ENCODE results near the gene ESAM. TPM values are rescaled to one million over a fixed set of nuclear protein-coding genes. Genes with fewer than 3 reads are reported as not detected.
A peak's percentile ranks its signal among the peaks of the same experiment; 100 is the strongest.

The ESAM gene
- polyA plus RNA-seq, 1 of the 3 experiments (the other 2 are of a cell fraction) = 1.3 TPM

DNA sequence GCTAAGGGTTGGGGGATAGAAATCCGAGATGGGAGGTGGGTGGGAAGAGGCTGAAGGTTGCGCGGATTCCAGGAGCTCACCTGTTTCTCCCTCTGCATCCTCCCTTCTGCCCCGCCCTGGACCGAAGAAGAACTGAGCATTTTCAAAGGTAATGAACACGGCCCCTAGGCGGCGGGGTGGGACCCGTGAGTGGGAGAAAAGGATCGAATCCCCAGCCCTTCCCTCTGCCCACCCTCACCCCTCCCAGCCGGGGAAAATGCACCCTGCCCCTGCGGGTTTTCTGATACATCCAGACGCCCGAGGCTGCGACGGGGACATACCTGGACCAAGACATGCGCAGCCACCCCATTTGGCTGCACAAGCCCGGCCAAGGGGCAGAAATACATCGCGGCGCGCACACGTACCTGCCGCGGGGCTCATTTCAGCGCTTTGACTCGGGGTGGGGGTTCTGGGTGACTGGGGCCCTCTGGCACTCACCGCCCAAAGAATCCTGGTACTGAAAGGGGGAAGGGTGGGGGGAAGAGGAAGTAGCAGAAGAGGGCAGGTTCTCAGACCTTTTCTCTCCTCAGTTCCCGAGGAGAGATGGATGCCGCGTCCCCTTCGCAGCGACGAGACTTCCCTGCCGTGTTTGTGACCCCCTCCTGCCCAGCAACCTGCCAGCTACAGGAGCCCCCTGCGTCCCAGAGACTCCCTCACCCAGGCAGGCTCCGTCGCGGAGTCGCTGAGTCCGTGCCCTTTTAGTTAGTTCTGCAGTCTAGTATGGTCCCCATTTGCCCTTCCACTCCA lies 16.1 kb downstream of the ESAM start:
- ChIA-PET CTCF (interaction anchor here (0.9 to 4.8 kb wide), 10 partner anchors 9 to 102 kb away, joined by 3 to 28 read pairs (median 4); partner anchors contain the start of genes ESAM and MSANTD2), POLR2A (no interaction called here)
- no peak overlapping the region for H3K9ac ChIP-seq
- no peaks in the 10 kb centered on the region; a peak in 1 of 4 replicates for H3K4me1 ChIP-seq (ENCODE audit: control insufficient read depth in 1 of 2, insufficient read depth in 2 of 2, low read depth in 1 of 2, low read length in 1 of 2)
- H3K27me3 ChIP-seq (ENCODE audit: insufficient read depth) = no peaks in the 10 kb centered on the region
- no peak overlapping the region for H2AFZ ChIP-seq (ENCODE audit: low read depth)
- no peak for DNase-seq
- WGBS (ENCODE audit: low lambda C conversion rate) = 55% methylated on average over 15 of the region's 41 CpGs
- H3K4me3 ChIP-seq (ENCODE audit: low read depth in 2 of 2, low read length in 1 of 2) = peak overlapping the region in 1 of 2 experiments; percentile 3; a peak in 1 of 4 replicates
- TF ChIP-seq MAX (IDR thresholded peaks at IDR 0.05; ENCODE audit: low read depth) = no peak
- TF ChIP-seq GABPA (IDR thresholded peaks at IDR 0.05; ENCODE audit: low read depth) = no peak
- H3K9me2 ChIP-seq = no peaks in the 10 kb centered on the region
- H3F3A ChIP-seq (replicated peaks; ENCODE audit: insufficient read depth) = peaks cover 3% of the 10 kb centered on the region
- H3K36me3 ChIP-seq (replicated peaks in 1 of 2; ENCODE audit: control insufficient read depth in 1 of 2, insufficient read depth in 2 of 2, low read length in 1 of 2) = no peaks in the 10 kb centered on the region
- H3K79me2 ChIP-seq (ENCODE audit: insufficient read depth) = no peaks in the 10 kb centered on the region
- no peaks in the 10 kb centered on the region for H4K20me1 ChIP-seq (ENCODE audit: insufficient read depth)
- no peak overlapping the region for H3K4me2 ChIP-seq
- no peaks in the 10 kb centered on the region for H3K9me3 ChIP-seq
- no peak overlapping the region for H3K27ac ChIP-seq (ENCODE audit: low read depth in 2 of 2, low read length in 1 of 2)

- CTCF ChIA-PET = interaction anchor here (0.9 to 4.8 kb wide), 8 partner anchors 13 to 76 kb away, joined by 3 to 28 read pairs (median 4); partner anchors contain the start of genes ESAM and MSANTD2
- H3K4me2 ChIP-seq = no peak overlapping the region
Measured at GRCh38 chr11:124745270-124745834, 16.7 kb downstream of the ESAM start.

More at GRCh38 chr11:124745270-124745834, 16.7 kb downstream of the ESAM start:
- Histone ChIP-seq H3K9me3 (no peaks in the 10 kb centered on the region), H3K27me3 (ENCODE audit: insufficient read depth) (no peaks in the 10 kb centered on the region), H3K9me2 (no peaks in the 10 kb centered on the region), H3K36me3 (replicated peaks in 1 of 2; ENCODE audit: control insufficient read depth in 1 of 2, insufficient read depth in 2 of 2, low read length in 1 of 2) (no peaks in the 10 kb centered on the region), H3F3A (replicated peaks; ENCODE audit: insufficient read depth) (peaks cover 3% of the 10 kb centered on the region), H3K4me3 (ENCODE audit: low read depth in 2 of 2, low read length in 1 of 2) (no peak overlapping the region), H3K27ac (ENCODE audit: low read depth in 2 of 2, low read length in 1 of 2) (no peak overlapping the region), H3K9ac (no peak overlapping the region), H3K79me2 (ENCODE audit: insufficient read depth) (no peaks in the 10 kb centered on the region), H2AFZ (ENCODE audit: low read depth) (no peak overlapping the region), H4K20me1 (ENCODE audit: insufficient read depth) (no peaks in the 10 kb centered on the region), H3K4me1 (ENCODE audit: control insufficient read depth in 1 of 2, insufficient read depth in 2 of 2, low read depth in 1 of 2, low read length in 1 of 2) (peaks cover 0 to 4% of the 10 kb centered on the region in 2 experiments; a peak in 2 of 4 replicates)
- WGBS (ENCODE audit: low lambda C conversion rate) = 80% methylated on average over 44 of the region's 44 CpGs
- POLR2A ChIA-PET = no interaction called here
- DNase-seq = no peak
- no peak for TF ChIP-seq NFIC (IDR thresholded peaks at IDR 0.05; ENCODE audit: borderline replicate concordance)
- TF ChIP-seq, protein P1, sequence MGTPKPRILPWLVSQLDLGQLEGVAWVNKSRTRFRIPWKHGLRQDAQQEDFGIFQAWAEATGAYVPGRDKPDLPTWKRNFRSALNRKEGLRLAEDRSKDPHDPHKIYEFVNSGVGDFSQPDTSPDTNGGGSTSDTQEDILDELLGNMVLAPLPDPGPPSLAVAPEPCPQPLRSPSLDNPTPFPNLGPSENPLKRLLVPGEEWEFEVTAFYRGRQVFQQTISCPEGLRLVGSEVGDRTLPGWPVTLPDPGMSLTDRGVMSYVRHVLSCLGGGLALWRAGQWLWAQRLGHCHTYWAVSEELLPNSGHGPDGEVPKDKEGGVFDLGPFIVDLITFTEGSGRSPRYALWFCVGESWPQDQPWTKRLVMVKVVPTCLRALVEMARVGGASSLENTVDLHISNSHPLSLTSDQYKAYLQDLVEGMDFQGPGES (IDR thresholded peaks at IDR 0.05; ENCODE audit: low read depth, low read length) = no peak
- no peak for TF ChIP-seq NRF1 (IDR thresholded peaks at IDR 0.05; ENCODE audit: low read depth, low read length)
- TF ChIP-seq RAD21 (IDR thresholded peaks at IDR 0.05; ENCODE audit: low read length) = no peak
- no peak for TF ChIP-seq TEAD4 (IDR thresholded peaks at IDR 0.05; ENCODE audit: borderline replicate concordance, insufficient read depth)
- no peak for TF ChIP-seq JUND (IDR thresholded peaks at IDR 0.05)
- TF ChIP-seq RFX5 (IDR thresholded peaks at IDR 0.05; ENCODE audit: low read length) = no peak
- TF ChIP-seq POLR2AphosphoS5 (IDR thresholded peaks at IDR 0.05; ENCODE audit: low read depth, low read length) = no peak
- no peak for TF ChIP-seq SMC3 (IDR thresholded peaks at IDR 0.05; ENCODE audit: low read depth, low read length)
- no peak for TF ChIP-seq RCOR1 (IDR thresholded peaks at IDR 0.05; ENCODE audit: low read length)
- no peak for TF ChIP-seq TCF12 (IDR thresholded peaks at IDR 0.05)
- TF ChIP-seq, protein P2, sequence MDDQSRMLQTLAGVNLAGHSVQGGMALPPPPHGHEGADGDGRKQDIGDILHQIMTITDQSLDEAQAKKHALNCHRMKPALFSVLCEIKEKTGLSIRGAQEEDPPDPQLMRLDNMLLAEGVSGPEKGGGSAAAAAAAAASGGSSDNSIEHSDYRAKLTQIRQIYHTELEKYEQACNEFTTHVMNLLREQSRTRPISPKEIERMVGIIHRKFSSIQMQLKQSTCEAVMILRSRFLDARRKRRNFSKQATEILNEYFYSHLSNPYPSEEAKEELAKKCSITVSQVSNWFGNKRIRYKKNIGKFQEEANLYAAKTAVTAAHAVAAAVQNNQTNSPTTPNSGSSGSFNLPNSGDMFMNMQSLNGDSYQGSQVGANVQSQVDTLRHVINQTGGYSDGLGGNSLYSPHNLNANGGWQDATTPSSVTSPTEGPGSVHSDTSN (IDR thresholded peaks at IDR 0.05) = no peak
- no peak for TF ChIP-seq RXRA (IDR thresholded peaks at IDR 0.05; ENCODE audit: borderline replicate concordance, low read depth)
- no peak for TF ChIP-seq FOSL2 (IDR thresholded peaks at IDR 0.05; ENCODE audit: borderline replicate concordance, low read depth)
- TF ChIP-seq GABPA (IDR thresholded peaks at IDR 0.05; ENCODE audit: low read depth) = no peak
- no peak for TF ChIP-seq MXI1 (IDR thresholded peaks at IDR 0.05; ENCODE audit: low read depth, low read length)
